Activated T-helper 1 cell treated with anti-CD3 and anti-CD28 coated beads, Interleukin-12 subunit alpha, Interleukin-12 subunit beta, Interleukin-2, Interleukin-4 antibody, amounts not matched to agents 30 ng/mL and 10 ng/mL and 1 ng/mL, durations not matched to agents 14 hours and 24 hours and 36 hours (primary cell): Measurements from ENCODE around the gene TMEM203. TPM values are rescaled to one million over a fixed set of nuclear protein-coding genes. Genes with fewer than 3 reads are reported as not detected.
"Not testable (repeated sequence)": the region's sequence is repeated elsewhere in the genome, so short reads cannot be mapped to it uniquely, and the experiment has no call there.

Source experiments
- DNase-seq: peaks from one replicate; pipeline ENCODE4 v3.0.0; 2021; ENCODE audit warnings: low spot score
- H3K27ac Mint-ChIP-seq: one replicate; pipeline ENCODE4 v1.8.0; 2021; ENCODE audit warnings: mild to moderate bottlenecking, mixed read lengths
- H3K27me3 Mint-ChIP-seq: one replicate; pipeline ENCODE4 v1.8.0; 2022; ENCODE audit warnings: mild to moderate bottlenecking, moderate library complexity, mixed read lengths; ENCODE audit not compliant: insufficient read depth
- H3K36me3 Mint-ChIP-seq: one replicate; pipeline ENCODE4 v1.8.0; 2021; ENCODE audit warnings: low read depth, mixed read lengths
- H3K4me1 Mint-ChIP-seq: one replicate; pipeline ENCODE4 v1.8.0; 2021; ENCODE audit warnings: low read depth, mixed read lengths
- H3K4me3 Mint-ChIP-seq: one replicate; pipeline ENCODE4 v1.8.0; 2021; ENCODE audit warnings: mild to moderate bottlenecking, moderate library complexity, mixed read lengths
- H3K9me3 Mint-ChIP-seq: one replicate; pipeline ENCODE4 v1.8.0; 2021; ENCODE audit warnings: mixed read lengths
- intact Hi-C: fragments of 100-400 bp; cut with micrococcal nuclease; formaldehyde crosslinking; loops from one replicate; pipeline ENCODE4 v1.15.1; 2024
- total RNA-seq: library from RNA; stranded (reverse); gene quantifications from 2 replicates; pipeline ENCODE4 v1.2.3, GENCODE V29; 2022

TMEM203 gene
- total RNA-seq, 1 donor from 2014 or later, result 40.5 TPM

DNA sequence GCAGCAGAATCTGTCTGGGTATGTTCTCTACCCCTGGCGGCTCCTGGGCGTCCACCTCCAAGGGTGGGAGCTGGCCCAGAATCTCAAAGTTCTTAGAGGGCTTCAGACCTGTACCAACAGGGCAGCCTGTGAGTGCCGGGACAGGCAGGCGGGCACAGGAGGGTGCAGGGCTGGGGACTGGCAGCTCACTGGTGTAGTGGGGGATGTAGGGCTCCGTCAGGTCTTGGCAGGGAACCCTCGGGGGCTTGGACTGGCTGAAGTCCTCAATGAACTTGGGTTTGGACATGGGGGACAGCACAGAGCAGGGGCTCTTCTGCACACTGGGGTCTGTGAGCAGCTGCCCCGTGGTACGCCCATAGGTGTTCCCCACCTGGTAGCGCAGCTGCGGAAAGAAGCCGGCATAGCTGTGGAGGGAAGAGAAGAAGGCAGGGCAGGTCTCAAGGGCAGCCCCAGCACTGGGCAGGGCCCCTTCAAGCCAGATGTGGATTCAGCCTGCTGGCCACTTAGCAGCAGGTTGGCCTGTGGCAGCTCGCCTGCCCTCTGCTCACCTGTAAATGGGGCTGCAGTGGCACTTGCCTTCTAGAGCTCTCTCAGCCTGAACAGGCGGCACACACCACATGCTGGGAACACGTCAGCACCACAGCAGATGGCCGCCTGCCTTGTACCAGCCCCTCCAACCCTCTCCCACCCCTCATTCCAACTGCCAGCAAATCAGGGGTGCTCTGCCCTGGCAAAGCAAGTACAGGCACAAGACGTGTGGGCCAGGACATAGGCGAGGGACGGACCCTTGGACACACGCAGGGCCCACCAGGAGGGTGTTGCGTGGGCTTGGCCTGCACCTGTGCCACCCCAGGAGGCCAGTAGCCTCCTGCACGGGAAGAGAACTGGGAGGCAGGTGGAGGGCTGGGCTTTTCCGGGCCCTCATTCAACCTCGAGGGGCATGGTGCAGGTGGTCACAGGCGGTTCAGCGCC lies 40.3 kb upstream of the TMEM203 start:
- Mint-ChIP-seq H3K4me3 (no peak overlapping the region), H3K27me3 (no peaks in the 10 kb centered on the region), H3K27ac (no peak overlapping the region), H3K4me1 (peaks cover 22% of the 10 kb centered on the region), H3K9me3 (no peaks in the 10 kb centered on the region), H3K36me3 (peaks cover 21% of the 10 kb centered on the region)
- intact Hi-C loops, result no loop called here
- no peak for DNase-seq

DNA sequence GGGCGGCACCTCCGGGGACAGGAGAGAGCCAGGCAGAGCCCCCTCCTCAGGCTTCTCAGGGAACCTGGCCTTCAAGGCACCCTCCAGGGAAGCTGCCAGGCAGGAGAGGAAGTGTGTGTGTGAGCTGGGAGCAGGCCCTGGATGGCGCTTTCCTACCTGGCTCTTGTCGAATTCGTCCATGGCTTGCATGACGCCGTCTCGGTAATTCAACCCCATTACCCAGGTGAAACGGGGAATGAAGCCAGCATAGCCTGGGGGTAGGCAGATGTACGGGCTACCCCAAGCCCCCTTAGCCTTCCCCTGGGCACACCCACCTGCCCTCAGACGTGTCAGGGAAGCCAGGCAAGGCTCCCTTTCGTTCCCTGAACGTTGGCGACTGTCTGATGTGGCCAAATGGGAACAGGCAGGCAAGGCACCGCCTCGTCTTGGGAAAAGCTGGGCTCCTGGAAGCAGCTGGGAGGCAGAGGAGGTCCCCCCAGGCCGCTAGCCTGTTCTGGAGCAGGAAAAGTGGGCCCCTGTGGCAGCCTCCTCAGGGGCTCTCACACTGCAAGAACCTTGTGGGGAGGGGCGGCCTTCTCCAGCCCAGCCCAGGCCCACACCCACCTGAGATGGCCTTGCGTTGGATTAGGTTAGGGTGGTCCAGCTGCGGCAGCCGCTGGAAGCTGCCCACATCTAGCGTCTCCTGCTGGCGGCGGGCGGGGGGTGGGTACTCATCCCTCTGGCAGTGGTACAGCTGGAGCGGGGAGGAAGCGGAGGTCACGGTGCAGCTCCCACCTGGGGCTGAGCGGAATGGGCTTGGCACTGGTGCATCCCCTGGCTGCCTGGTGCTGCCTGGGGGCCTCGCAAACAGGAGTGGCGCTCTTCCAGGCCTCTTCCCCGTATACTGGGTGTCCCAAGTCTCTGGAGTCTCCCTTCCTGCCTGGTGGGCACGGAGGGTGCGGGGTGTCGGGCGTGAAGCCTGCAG lies 39.3 kb upstream of the TMEM203 start:
- peak overlapping the region; percentile 52 for H3K27ac Mint-ChIP-seq
- no peaks in the 10 kb centered on the region for H3K9me3 Mint-ChIP-seq
- H3K36me3 Mint-ChIP-seq, result peaks cover 21% of the 10 kb centered on the region
- H3K27me3 Mint-ChIP-seq, result no peaks in the 10 kb centered on the region
- intact Hi-C loops, result loop anchor here (5.0 kb wide), 2 partner anchors 178 to 197 kb away; partner anchors contain the start of genes EXD3, NOXA1 and NPDC1
- H3K4me1 Mint-ChIP-seq, result peaks cover 22% of the 10 kb centered on the region
- no peak overlapping the region for H3K4me3 Mint-ChIP-seq
- no peak for DNase-seq

DNA sequence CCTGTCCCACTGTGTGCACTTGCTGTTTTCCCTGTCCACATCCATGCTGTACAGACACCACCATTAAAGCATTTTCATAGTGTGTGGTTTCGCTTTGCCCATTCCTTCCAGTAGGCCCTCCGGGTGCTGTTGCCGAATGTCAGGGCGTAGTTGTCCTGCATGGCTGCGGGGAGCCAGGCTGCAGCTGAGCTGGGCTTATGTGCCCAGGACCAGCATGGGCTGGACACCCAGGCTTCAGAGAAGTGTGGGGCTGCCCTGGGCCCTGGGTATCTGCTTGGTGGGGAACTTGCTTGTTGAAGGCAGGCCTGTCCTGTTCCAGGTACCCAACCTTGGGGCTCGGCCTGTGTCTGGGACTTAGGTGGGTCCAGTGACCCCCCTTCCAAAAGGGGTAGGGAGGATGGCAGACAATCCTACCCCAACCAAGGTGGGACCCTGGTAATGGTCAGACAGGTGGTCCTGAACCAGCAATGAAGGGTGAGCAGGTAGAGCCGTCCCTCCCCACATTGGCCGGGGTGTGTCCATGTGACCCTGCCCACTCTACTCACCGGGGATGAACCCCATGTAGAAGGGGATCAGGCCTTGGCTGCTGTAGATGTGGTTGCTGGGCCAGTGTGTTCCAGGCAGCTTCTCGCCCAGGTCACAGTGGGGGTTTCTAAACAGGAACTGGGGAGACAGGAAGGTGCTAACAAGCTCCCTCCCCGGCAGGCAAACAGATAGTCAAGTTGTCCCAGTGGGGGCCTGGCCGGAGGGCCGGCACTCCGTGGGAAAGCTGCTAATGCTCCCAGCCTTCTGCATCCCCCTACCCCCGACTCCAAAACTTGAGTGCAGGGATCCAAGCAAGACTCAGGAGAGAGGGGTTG lies 38.4 kb upstream of the TMEM203 start:
- H3K9me3 Mint-ChIP-seq, result no peaks in the 10 kb centered on the region
- peaks cover 22% of the 10 kb centered on the region for H3K4me1 Mint-ChIP-seq
- peak overlapping the region; percentile 52 for H3K27ac Mint-ChIP-seq
- peak overlapping the region; percentile 92 for H3K4me3 Mint-ChIP-seq
- H3K27me3 Mint-ChIP-seq, result no peaks in the 10 kb centered on the region
- H3K36me3 Mint-ChIP-seq, result peaks cover 23% of the 10 kb centered on the region
- DNase-seq, result no peak
- intact Hi-C loops, result loop anchor here (5.0 kb wide), 2 partner anchors 178 to 197 kb away; partner anchors contain the start of genes EXD3, NOXA1 and NPDC1

DNA sequence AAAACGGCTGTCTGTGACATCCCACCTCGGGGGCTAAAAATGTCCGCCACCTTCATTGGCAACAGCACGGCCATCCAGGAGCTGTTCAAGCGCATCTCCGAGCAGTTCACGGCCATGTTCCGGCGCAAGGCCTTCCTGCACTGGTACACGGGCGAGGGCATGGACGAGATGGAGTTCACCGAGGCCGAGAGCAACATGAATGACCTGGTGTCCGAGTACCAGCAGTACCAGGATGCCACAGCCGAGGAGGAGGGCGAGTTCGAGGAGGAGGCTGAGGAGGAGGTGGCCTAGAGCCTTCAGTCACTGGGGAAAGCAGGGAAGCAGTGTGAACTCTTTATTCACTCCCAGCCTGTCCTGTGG lies 37.8 kb upstream of the TMEM203 start:
- not testable (repeated sequence) for DNase-seq, H3K9me3 Mint-ChIP-seq, H3K27me3 Mint-ChIP-seq, H3K27ac Mint-ChIP-seq
- peaks cover 22% of the 10 kb centered on the region for H3K4me1 Mint-ChIP-seq
- intact Hi-C loops, result loop anchor here (5.0 kb wide), 2 partner anchors 179 to 196 kb away; partner anchors contain the start of genes EXD3, NOXA1 and NPDC1
- H3K4me3 Mint-ChIP-seq, result peak overlapping the region; percentile 92
- peaks cover 23% of the 10 kb centered on the region for H3K36me3 Mint-ChIP-seq

DNA sequence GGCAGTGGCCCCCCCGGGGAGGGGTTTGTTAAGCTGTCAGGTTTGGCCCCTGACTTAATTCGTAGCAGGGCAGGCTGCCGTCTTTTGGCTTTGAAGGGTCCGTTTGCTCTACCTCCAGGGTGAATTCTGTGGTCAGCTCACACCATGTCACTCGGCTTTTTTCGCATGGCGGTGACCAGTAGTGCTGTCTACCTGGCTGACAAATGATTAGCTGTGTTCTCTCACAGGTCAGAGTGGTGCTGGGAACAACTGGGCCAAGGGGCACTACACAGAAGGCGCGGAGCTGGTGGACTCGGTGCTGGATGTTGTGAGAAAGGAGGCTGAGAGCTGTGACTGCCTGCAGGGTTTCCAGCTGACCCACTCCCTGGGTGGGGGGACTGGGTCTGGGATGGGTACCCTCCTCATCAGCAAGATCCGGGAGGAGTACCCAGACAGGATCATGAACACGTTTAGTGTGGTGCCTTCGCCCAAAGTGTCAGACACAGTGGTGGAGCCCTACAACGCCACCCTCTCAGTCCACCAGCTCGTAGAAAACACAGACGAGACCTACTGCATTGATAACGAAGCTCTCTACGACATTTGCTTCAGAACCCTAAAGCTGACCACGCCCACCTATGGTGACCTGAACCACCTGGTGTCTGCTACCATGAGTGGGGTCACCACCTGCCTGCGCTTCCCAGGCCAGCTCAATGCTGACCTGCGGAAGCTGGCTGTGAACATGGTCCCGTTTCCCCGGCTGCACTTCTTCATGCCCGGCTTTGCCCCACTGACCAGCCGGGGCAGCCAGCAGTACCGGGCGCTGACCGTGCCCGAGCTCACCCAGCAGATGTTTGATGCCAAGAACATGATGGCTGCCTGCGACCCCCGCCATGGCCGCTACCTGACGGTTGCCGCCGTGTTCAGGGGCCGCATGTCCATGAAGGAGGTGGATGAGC lies 37.1 kb upstream of the TMEM203 start:
- Mint-ChIP-seq H3K27ac (peak overlapping the region; percentile 77), H3K27me3 (no peaks in the 10 kb centered on the region), H3K36me3 (peaks cover 23% of the 10 kb centered on the region), H3K9me3 (no peaks in the 10 kb centered on the region), H3K4me1 (peaks cover 22% of the 10 kb centered on the region), H3K4me3 (peak overlapping the region; percentile 92)
- intact Hi-C loops, result loop anchor here (5.0 kb wide), 2 partner anchors 180 to 195 kb away; partner anchors contain the start of genes EXD3, NOXA1 and NPDC1
- DNase-seq, result no peak

DNA sequence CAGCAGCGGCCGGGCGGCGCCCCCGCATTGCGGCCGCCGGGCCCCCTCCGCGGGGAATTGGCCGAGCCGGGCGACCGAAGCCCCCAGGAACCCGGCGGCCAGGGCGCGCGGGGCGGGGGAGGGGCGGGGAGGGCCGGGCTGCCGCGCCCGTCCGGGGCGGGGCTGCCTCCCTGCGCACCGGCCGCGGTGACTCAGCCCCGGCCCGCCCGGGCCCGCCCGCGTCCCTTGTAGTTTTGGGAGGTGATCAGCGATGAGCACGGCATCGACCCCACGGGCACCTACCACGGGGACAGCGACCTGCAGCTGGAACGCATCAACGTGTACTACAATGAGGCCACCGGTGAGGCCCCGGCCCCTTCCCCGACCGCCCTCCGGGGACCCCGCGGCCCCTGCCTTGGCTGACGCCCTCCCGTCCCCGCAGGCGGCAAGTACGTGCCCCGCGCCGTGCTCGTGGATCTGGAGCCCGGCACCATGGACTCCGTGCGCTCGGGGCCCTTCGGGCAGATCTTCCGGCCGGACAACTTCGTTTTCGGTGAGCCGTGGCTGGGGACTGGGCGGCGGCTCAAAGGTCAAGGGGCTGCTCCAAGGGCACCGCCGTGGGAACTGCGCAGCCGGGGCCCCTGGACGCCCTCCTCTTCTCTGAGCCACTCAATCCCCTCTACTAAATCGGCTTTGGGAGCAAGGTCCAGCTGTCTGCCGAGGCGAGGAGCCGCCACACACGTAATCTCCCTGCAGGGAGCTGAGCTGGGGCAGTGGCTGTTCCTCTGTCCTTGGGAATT lies 36.2 kb upstream of the TMEM203 start:
- intact Hi-C loops, result loop anchor here (1.0 to 5.0 kb wide), 9 partner anchors 14 to 451 kb away; partner anchors contain the start of genes ANAPC2, EXD3, MRPL41 and NELFB
- peak; percentile 68 for DNase-seq
- Mint-ChIP-seq H3K4me3 (peak overlapping the region; percentile 92), H3K9me3 (no peaks in the 10 kb centered on the region), H3K36me3 (peaks cover 23% of the 10 kb centered on the region), H3K27me3 (no peaks in the 10 kb centered on the region), H3K27ac (peak overlapping the region; percentile 40), H3K4me1 (peaks cover 22% of the 10 kb centered on the region)

DNA sequence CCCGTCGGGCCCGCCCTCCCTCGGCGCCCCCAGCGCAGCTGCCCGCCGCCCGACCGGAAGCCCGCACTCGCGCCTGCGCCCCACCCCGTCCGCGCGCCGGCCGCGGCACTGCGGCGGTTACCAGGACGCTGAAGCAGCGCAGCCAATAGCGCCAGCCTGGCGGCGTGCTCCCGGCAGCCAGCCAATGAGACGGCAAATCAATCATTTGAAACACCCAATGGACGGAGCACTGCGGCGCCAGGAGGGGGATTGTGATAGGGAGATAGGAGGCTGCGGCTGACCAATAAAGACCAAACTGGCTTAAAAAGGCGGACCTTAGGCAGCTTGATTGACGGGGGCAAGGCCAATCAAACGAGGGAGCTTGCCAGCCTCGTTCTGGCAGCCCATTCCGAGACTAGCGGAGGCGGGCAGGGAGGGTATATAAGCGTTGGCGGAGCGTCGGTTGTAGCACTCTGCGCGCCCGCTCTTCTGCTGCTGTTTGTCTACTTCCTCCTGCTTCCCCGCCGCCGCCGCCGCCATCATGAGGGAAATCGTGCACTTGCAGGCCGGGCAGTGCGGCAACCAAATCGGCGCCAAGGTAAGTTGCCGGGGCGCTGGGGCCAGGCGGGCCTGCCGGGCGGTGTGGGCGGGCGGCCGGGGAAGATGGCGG lies 35.5 kb upstream of the TMEM203 start, which contains the start of gene TUBB4B:
Gene TUBB4B, plus strand, starts transcription at position 447 of the 649 bp plus-strand sequence. Its CDS starts 74 bp downstream, at position 521.
- intact Hi-C loops, result loop anchor here (1.0 to 5.0 kb wide), 9 partner anchors 14 to 450 kb away; partner anchors contain the start of genes ANAPC2, EXD3, MRPL41 and NELFB
- Mint-ChIP-seq H3K27ac (peak within 1 kb of the TSS; percentile 91), H3K9me3 (no peaks in the 10 kb centered on the region), H3K27me3 (no peaks in the 10 kb centered on the region), H3K36me3 (peaks cover 23% of the 10 kb centered on the region), H3K4me3 (peak within 1 kb of the TSS; percentile 92), H3K4me1 (peaks cover 22% of the 10 kb centered on the region)
- DNase-seq, result peak; percentile 98

DNA sequence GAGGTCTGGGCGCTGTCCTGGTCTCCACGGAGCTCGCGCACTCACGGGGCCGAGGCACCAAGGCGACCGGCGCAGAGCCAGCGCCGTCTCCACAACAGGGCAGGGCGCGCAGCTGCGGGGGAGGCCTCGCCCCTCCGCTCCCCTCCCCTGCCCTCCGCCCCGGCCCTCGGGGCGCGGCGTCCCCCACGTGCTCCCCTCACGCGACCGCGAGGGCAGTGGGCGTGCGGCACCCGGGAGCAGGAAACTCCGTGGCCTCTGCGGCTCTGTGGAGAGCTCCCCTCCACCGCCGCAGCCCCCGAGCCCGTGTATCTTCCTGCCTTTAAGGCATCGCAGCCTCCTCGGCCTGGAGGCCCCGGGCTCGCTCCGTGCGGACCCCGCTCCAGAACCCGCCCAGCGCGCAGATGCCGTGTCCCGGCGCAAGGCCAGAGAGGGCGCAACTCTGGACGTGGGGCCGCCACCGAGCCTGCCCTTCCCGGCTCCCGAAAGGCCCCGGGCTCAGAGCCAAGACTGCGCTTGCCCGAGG lies 34.9 kb upstream of the TMEM203 start:
- no peak overlapping the region for H3K27ac Mint-ChIP-seq

DNA sequence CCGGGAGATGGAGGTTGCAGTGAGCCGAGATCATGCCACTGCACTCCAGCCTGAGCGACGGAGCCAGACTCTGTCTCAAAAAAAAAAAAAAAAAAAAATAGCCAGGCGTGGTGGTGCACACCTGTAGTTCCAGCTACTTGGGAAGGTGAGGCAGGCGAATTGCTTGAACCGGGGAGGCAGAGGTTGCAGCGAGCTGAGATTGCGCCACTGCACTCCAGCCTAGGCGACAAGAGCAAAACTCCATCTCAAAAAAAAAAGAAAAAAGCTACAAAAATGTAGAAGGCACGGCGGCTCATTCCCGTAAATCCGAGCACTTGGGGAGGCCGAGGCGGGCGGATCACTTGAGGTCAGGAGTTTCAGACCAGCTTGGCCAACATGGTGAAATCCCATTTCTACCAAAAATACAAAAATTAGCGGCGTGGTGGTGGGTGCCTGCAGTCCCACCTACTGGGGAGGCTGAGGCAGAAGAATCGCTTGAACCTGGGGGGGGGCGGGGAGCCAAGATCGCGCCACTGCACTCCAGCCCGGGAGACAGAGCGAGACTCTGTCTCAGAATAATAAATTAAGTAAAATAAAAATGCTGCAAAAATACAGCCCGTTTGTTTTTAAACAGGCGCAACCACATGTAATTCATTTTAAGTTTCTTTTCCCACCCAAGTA lies 34.2 kb upstream of the TMEM203 start:
- intact Hi-C loops, result loop anchor here (2.0 to 5.0 kb wide), 4 partner anchors 183 to 449 kb away; partner anchors contain the start of genes EXD3, NOXA1, NPDC1 and TMEM141
- Mint-ChIP-seq H3K36me3 (peaks cover 23% of the 10 kb centered on the region), H3K4me3 (peak overlapping the region; percentile 83), H3K4me1 (peaks cover 22% of the 10 kb centered on the region), H3K27ac (peak overlapping the region; percentile 58)
- H3K27me3 Mint-ChIP-seq, DNase-seq, H3K9me3 Mint-ChIP-seq: not testable (repeated sequence)

More for the DNA sequence above, 34.9 kb upstream of the TMEM203 start:
- Mint-ChIP-seq H3K4me3 (peak overlapping the region; percentile 83), H3K4me1 (peaks cover 22% of the 10 kb centered on the region), H3K36me3 (peaks cover 23% of the 10 kb centered on the region), H3K27me3 (no peaks in the 10 kb centered on the region), H3K9me3 (no peaks in the 10 kb centered on the region)
- intact Hi-C loops, result loop anchor here (2.0 to 5.0 kb wide), 4 partner anchors 182 to 450 kb away; partner anchors contain the start of genes EXD3, NOXA1, NPDC1 and TMEM141
- peak; percentile 68 for DNase-seq
